HUES48 (cell line): Measurements from ENCODE around the gene KRTAP29-1.
"Not testable (repeated sequence)": the region's sequence is repeated elsewhere in the genome, so short reads cannot be mapped to it uniquely, and the experiment has no call there.

ENCODE experiments used
- H3K27ac ChIP-seq: one replicate; pipeline ENCODE4 v1.7.0; 2013; ENCODE audit warnings: low read depth, low read length, inconsistent platforms
- H3K27me3 ChIP-seq: 2 replicates; pipeline ENCODE4 v1.6.1; 2013; ENCODE audit warnings: mild to moderate bottlenecking, low read length; ENCODE audit not compliant: control insufficient read depth, insufficient read depth
- H3K36me3 ChIP-seq: 2 replicates; pipeline ENCODE4 v1.6.1; 2013; ENCODE audit warnings: low read length; ENCODE audit not compliant: control insufficient read depth, insufficient read depth
- H3K4me1 ChIP-seq: 2 replicates; pipeline ENCODE4 v1.6.1; 2013; ENCODE audit warnings: mild to moderate bottlenecking, low read length; ENCODE audit not compliant: control insufficient read depth, insufficient read depth
- H3K4me3 ChIP-seq: 2 replicates; pipeline ENCODE4 v1.5.1; 2013; ENCODE audit warnings: mild to moderate bottlenecking, low read depth, low read length
- H3K9ac ChIP-seq: 2 replicates; pipeline ENCODE4 v1.6.1; 2013; ENCODE audit warnings: mild to moderate bottlenecking, low read depth, low read length, moderate library complexity
- H3K9me3 ChIP-seq: 2 replicates; pipeline ENCODE4 v1.6.1; 2013; ENCODE audit warnings: low read length; ENCODE audit not compliant: control insufficient read depth, insufficient read depth

KRTAP29-1 gene

GRCh38 chr17:41284546-41284945, 18.1 kb downstream of the KRTAP29-1 start:
- Histone ChIP-seq H3K4me1 (peaks cover 15% of the 10 kb centered on the region), H3K9ac (no peak overlapping the region), H3K36me3 (no peaks in the 10 kb centered on the region), H3K9me3 (no peaks in the 10 kb centered on the region), H3K4me3 (no peak overlapping the region), H3K27ac (no peak overlapping the region), H3K27me3 (no peaks in the 10 kb centered on the region)

GRCh38 chr17:41284043-41284442, 18.6 kb downstream of the KRTAP29-1 start:
- Histone ChIP-seq H3K9ac (no peak overlapping the region), H3K36me3 (no peaks in the 10 kb centered on the region)

GRCh38 chr17:41278176-41278955, 24.3 kb downstream of the KRTAP29-1 start:
- H3K4me1 ChIP-seq, result no peaks in the 10 kb centered on the region

More at GRCh38 chr17:41284043-41284442, 18.6 kb downstream of the KRTAP29-1 start:
- no peak overlapping the region for H3K27ac ChIP-seq
- H3K4me1 ChIP-seq, result peaks cover 15% of the 10 kb centered on the region
- no peaks in the 10 kb centered on the region for H3K27me3 ChIP-seq
- H3K4me3 ChIP-seq, result no peak overlapping the region
- no peaks in the 10 kb centered on the region for H3K9me3 ChIP-seq

GRCh38 chr17:41275648-41276190, 26.9 kb downstream of the KRTAP29-1 start, which contains the start of gene KRTAP9-7:
Gene KRTAP9-7 (plus strand): TSS chr17:41275698. CDS start chr17:41275698, 0 bp downstream.
- H3K9me3 ChIP-seq, H3K4me1 ChIP-seq, H3K36me3 ChIP-seq, H3K27me3 ChIP-seq, H3K4me3 ChIP-seq, H3K9ac ChIP-seq, H3K27ac ChIP-seq: not testable (repeated sequence)

More at GRCh38 chr17:41278176-41278955, 24.3 kb downstream of the KRTAP29-1 start:
- H3K36me3 ChIP-seq, result no peaks in the 10 kb centered on the region
- no peaks in the 10 kb centered on the region for H3K9me3 ChIP-seq
- no peak overlapping the region for H3K27ac ChIP-seq
- H3K27me3 ChIP-seq, result no peaks in the 10 kb centered on the region
- H3K9ac ChIP-seq, result no peak overlapping the region
- no peak overlapping the region for H3K4me3 ChIP-seq

- Histone ChIP-seq H3K4me3 (no peak overlapping the region), H3K9ac (no peak overlapping the region), H3K4me1 (no peaks in the 10 kb centered on the region), H3K9me3 (no peaks in the 10 kb centered on the region), H3K27me3 (no peaks in the 10 kb centered on the region), H3K36me3 (no peaks in the 10 kb centered on the region), H3K27ac (no peak overlapping the region)
Measured at GRCh38 chr17:41271858-41272257, 30.8 kb downstream of the KRTAP29-1 start.

- H3K9ac ChIP-seq, H3K36me3 ChIP-seq, H3K27me3 ChIP-seq, H3K4me1 ChIP-seq, H3K27ac ChIP-seq, H3K9me3 ChIP-seq, H3K4me3 ChIP-seq: not testable (repeated sequence)
Measured at GRCh38 chr17:41271323-41271722, 31.3 kb downstream of the KRTAP29-1 start.

- Histone ChIP-seq H3K36me3 (no peaks in the 10 kb centered on the region), H3K4me1 (no peaks in the 10 kb centered on the region)
Measured at GRCh38 chr17:41267711-41268110, 34.9 kb downstream of the KRTAP29-1 start.

GRCh38 chr17:41265078-41265477, 37.6 kb downstream of the KRTAP29-1 start, which contains the start of gene KRTAP9-6:
Gene KRTAP9-6 (plus strand): TSS chr17:41265378. CDS start chr17:41265378, 0 bp downstream.
- H3K27me3 ChIP-seq, result no peaks in the 10 kb centered on the region
- no peak within 1 kb of the TSS for H3K9ac ChIP-seq
- H3K36me3 ChIP-seq, result no peaks in the 10 kb centered on the region

More at GRCh38 chr17:41267711-41268110, 34.9 kb downstream of the KRTAP29-1 start:
- H3K27ac ChIP-seq, result no peak overlapping the region
- H3K4me3 ChIP-seq, result no peak overlapping the region
- H3K27me3 ChIP-seq, result no peaks in the 10 kb centered on the region
- no peak overlapping the region for H3K9ac ChIP-seq
- H3K9me3 ChIP-seq, result no peaks in the 10 kb centered on the region

GRCh38 chr17:41264599-41264998, 38.1 kb downstream of the KRTAP29-1 start:
- no peaks in the 10 kb centered on the region for H3K36me3 ChIP-seq
- no peaks in the 10 kb centered on the region for H3K27me3 ChIP-seq
- H3K9ac ChIP-seq, result no peak overlapping the region
- no peak overlapping the region for H3K27ac ChIP-seq
- no peak overlapping the region for H3K4me3 ChIP-seq
- H3K4me1 ChIP-seq, result no peaks in the 10 kb centered on the region
- no peaks in the 10 kb centered on the region for H3K9me3 ChIP-seq

More at GRCh38 chr17:41265078-41265477, 37.6 kb downstream of the KRTAP29-1 start, which contains the start of gene KRTAP9-6:
- H3K27ac ChIP-seq, result no peak within 1 kb of the TSS
- no peak within 1 kb of the TSS for H3K4me3 ChIP-seq
- H3K4me1 ChIP-seq, result no peaks in the 10 kb centered on the region
- no peaks in the 10 kb centered on the region for H3K9me3 ChIP-seq

- H3K27ac ChIP-seq, result no peak overlapping the region
- no peaks in the 10 kb centered on the region for H3K36me3 ChIP-seq
- H3K27me3 ChIP-seq, result no peaks in the 10 kb centered on the region
- H3K4me1 ChIP-seq, result no peaks in the 10 kb centered on the region
- H3K4me3 ChIP-seq, result no peak overlapping the region
- no peak overlapping the region for H3K9ac ChIP-seq
- H3K9me3 ChIP-seq, result no peaks in the 10 kb centered on the region
Measured at GRCh38 chr17:41263212-41263611, 39.4 kb downstream of the KRTAP29-1 start.

- Histone ChIP-seq H3K9ac (no peak overlapping the region), H3K4me3 (no peak overlapping the region), H3K4me1 (no peaks in the 10 kb centered on the region), H3K9me3 (no peaks in the 10 kb centered on the region), H3K27ac (no peak overlapping the region), H3K36me3 (no peaks in the 10 kb centered on the region), H3K27me3 (no peaks in the 10 kb centered on the region)
Measured at GRCh38 chr17:41258406-41258805, 44.2 kb downstream of the KRTAP29-1 start.
